Neural crest cell (in vitro differentiated cells): ENCODE results near the gene FAM222B. TPM values are rescaled to one million over a fixed set of nuclear protein-coding genes. Genes with fewer than 3 reads are reported as not detected.
A peak's percentile ranks its signal among the peaks of the same experiment; 100 is the strongest.
"Not testable (repeated sequence)": the region's sequence is repeated elsewhere in the genome, so short reads cannot be mapped to it uniquely, and the experiment has no call there.

Experiments
- DNase-seq: peaks from one replicate; pipeline ENCODE4 v3.0.0; 2021; ENCODE audit warnings: low read depth, mixed read lengths, low spot score
- H3K27ac Mint-ChIP-seq: one replicate; pipeline ENCODE4 v1.8.0; 2021; ENCODE audit warnings: mild to moderate bottlenecking, mixed read lengths; ENCODE audit not compliant: unreplicated experiment
- H3K27me3 Mint-ChIP-seq: 2 replicates; pipeline ENCODE4 v1.8.0; 2021; ENCODE audit warnings: low read depth, mild to moderate bottlenecking, mixed read lengths
- H3K36me3 Mint-ChIP-seq: 2 replicates; pipeline ENCODE4 v1.8.0; 2021; ENCODE audit warnings: low read depth, mild to moderate bottlenecking, mixed read lengths
- H3K4me1 Mint-ChIP-seq: 2 replicates; pipeline ENCODE4 v1.8.0; 2021; ENCODE audit warnings: mixed read lengths
- H3K4me3 Mint-ChIP-seq: one replicate; pipeline ENCODE4 v1.8.0; 2021; ENCODE audit warnings: mild to moderate bottlenecking, mixed read lengths
- H3K9me3 Mint-ChIP-seq: 2 replicates; pipeline ENCODE4 v1.8.0; 2021; ENCODE audit warnings: mixed read lengths
- total RNA-seq: library from RNA; stranded (reverse); gene quantifications from 2 replicates; pipeline ENCODE4 v1.2.1, GENCODE V29; 2021
- TF ChIP-seq, protein P1 (sequence below): fragments of 200-600 bp; sonication (generic); conservative IDR thresholded peaks from 2 replicates; pipeline ENCODE4 v1.5.0; 2021; ENCODE audit warnings: antibody characterized with exemption, mild to moderate bottlenecking

Gene FAM222B
- total RNA-seq, 1 donor from 2014 or later: 29.6 TPM

DNA sequence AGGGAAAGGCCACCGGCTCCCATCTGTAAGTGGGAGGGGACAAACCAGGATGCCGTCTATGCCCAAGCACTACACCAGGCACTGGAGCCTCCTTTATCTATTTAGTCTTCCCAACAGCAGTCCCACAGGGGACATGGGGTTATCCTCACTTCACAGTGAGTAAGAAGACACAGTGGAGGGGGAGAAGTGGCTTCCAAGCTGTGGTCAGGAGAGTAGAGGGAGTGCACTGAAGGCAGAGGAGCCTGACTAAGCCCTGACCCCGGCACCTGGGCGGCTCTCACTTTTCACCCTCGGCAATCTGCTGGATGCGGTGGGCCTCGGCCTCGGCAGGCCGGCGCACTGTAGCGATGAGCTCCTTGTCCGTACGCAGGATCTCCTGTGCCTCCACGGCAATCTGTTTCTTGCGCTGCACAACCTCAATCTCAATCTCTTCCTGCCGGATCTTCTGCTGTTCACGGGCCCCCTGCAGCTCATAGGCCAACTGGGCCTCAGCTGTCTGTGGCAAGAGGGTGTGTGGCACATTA lies 39.0 kb upstream of the FAM222B start:
- TF ChIP-seq, protein P1, sequence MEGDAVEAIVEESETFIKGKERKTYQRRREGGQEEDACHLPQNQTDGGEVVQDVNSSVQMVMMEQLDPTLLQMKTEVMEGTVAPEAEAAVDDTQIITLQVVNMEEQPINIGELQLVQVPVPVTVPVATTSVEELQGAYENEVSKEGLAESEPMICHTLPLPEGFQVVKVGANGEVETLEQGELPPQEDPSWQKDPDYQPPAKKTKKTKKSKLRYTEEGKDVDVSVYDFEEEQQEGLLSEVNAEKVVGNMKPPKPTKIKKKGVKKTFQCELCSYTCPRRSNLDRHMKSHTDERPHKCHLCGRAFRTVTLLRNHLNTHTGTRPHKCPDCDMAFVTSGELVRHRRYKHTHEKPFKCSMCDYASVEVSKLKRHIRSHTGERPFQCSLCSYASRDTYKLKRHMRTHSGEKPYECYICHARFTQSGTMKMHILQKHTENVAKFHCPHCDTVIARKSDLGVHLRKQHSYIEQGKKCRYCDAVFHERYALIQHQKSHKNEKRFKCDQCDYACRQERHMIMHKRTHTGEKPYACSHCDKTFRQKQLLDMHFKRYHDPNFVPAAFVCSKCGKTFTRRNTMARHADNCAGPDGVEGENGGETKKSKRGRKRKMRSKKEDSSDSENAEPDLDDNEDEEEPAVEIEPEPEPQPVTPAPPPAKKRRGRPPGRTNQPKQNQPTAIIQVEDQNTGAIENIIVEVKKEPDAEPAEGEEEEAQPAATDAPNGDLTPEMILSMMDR: no peak
- DNase-seq: no peak
- Mint-ChIP-seq H3K36me3 (peaks cover 5% of the 10 kb centered on the region), H3K27ac (no peak overlapping the region), H3K4me3 (no peak overlapping the region), H3K9me3 (no peaks in the 10 kb centered on the region), H3K27me3 (no peaks in the 10 kb centered on the region), H3K4me1 (peaks cover 4% of the 10 kb centered on the region)

DNA sequence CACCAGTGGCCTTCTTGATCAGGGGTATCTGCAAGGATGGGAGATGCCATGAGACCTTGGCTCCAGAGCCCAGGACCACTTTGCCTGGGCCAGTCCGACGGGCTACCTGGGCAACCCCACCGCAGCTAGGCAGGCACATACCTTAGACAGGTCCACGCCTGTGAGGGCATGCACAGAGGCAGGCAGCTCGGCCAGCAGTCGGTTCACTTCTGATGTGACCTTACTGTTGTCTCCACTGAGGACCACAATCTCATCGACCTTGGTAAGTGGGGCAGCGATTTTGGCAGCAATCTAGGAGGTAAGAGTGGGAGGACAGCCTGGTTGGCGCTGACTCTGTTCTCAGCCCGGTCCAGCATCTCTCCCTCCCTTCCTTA lies 38.0 kb upstream of the FAM222B start:
- TF ChIP-seq, protein P1: no peak
- DNase-seq: no peak
- H3K27me3 Mint-ChIP-seq: no peaks in the 10 kb centered on the region
- H3K4me1 Mint-ChIP-seq: no peaks in the 10 kb centered on the region
- no peaks in the 10 kb centered on the region for H3K9me3 Mint-ChIP-seq
- no peak overlapping the region for H3K27ac Mint-ChIP-seq
- H3K4me3 Mint-ChIP-seq: no peak overlapping the region
- H3K36me3 Mint-ChIP-seq: peaks cover 5% of the 10 kb centered on the region

DNA sequence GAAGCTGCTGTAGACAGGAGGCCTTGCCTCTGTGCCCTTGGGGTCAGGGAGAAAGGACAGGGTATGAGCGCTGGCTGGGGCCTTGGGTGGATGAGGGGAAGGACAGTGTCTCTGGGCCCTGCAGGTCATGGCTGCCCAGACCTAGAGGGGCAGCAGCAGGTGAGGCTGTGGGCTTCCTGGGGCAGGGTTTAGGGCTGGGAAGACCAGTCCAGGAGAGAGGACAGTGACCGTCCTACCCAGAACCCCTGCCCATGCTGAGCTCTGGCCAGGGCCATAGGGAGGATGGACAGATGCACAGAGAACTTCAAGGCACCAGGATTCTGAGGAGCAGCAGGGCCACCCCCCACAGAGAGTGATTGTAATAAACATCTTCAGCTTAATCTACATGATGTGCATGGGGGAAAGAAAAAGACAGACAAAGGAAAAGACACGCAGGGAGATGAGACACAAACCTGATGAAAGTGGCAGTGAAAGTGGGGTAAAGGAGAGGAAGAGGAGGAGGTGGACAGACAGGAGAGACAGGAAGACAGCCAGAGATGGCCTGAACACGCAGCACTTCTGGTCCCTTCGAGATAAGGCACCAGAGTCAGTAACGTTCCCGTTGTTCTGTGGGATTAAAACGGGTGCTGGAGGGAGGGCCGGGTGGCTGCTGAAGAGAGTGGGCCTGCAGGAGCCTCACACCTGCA lies 37.4 kb upstream of the FAM222B start:
- Mint-ChIP-seq H3K27me3 (no peaks in the 10 kb centered on the region), H3K4me1 (no peaks in the 10 kb centered on the region), H3K9me3 (no peaks in the 10 kb centered on the region), H3K4me3 (no peak overlapping the region), H3K27ac (peak overlapping the region; percentile 4), H3K36me3 (peaks cover 5% of the 10 kb centered on the region)
- TF ChIP-seq, protein P1: no peak
- no peak for DNase-seq

DNA sequence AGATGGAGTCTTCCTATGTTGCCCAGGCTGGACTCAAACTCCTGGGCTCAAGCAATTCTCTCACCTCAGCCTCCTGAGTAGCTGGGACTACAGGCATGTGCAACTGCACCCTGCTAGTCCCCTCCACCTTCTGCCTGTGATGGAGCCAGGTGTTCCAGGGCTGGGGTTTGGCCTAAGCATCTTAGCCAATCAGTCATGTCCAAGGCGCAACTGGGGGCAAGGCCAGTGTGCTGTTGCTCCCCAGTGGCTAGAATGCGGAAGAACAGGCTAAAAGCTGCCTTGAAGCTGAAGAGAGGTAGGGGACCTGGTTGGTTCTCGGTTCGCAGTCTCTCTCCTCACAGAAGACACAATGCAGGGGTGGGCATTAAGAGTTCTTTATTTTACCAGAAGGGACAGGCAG lies 36.4 kb upstream of the FAM222B start:
- Mint-ChIP-seq H3K4me1 (no peaks in the 10 kb centered on the region), H3K9me3 (no peaks in the 10 kb centered on the region), H3K4me3 (no peak overlapping the region), H3K27me3 (no peaks in the 10 kb centered on the region), H3K27ac (no peak overlapping the region), H3K36me3 (peaks cover 5% of the 10 kb centered on the region)
- TF ChIP-seq, protein P1: peak; percentile 57
- no peak for DNase-seq

DNA sequence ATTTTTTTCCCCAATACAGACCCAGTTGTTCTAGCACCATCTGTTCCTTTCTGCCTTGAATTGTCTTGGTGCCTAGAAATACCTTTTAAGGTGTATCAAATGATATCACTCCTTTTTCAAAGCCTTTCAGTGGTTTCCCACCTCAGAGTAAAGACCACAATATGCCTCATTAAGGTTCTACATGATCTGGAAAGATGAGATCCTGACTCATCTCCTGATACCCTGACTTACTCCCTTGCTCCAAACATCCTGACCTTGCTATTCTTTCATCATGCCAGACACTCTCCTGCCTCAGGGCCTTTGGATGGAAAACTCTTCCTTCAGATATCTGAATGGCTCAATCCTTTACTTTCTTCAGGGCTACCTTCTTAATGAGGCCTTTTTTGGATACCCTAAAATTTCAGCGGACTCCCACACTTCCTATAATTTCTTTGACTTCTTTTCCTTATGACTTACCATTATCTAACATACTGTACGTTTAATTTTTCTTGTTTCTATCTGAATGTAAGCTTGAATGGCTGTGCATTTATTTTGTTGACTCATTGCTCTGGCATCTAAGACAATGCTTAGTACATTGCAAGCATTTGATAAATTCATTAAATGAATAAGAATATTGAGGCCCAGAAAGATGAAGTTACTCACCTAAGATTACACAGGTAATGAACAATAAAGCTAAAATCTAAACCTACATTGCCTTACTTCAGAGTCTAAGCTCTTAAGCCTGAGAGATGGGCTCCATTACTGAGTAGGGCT lies 35.7 kb upstream of the FAM222B start:
- TF ChIP-seq, protein P1: no peak
- no peaks in the 10 kb centered on the region for H3K27me3 Mint-ChIP-seq
- no peaks in the 10 kb centered on the region for H3K4me1 Mint-ChIP-seq
- DNase-seq: no peak
- H3K27ac Mint-ChIP-seq: no peak overlapping the region
- peaks cover 5% of the 10 kb centered on the region for H3K36me3 Mint-ChIP-seq
- no peaks in the 10 kb centered on the region for H3K9me3 Mint-ChIP-seq
- no peak overlapping the region for H3K4me3 Mint-ChIP-seq

DNA sequence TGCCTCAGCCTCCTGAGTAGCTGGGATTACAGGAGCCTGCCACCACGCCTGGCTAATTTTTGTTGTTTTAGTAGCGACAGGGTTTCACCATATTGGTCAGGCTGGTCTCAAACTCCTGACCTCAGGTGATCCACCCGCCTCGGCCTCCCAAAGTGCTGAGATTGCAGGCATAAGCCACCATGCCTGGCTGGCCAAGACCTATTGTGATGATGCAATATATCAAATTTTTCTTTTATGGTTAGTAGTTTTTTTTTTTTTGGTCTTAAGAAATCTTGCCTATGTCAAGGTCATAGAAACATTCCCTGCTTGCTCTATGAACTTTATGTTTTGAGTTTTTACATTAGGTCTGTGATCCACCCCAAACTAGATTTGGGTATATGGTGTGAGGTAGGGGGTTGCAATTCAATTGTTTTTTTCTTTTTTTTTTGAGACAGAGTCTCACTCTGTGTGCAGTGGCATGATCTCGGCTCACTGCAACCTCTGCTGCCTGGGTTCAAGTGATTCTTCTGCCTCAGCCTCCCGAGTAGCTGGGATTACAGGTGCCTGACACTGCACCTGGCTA lies 34.6 kb upstream of the FAM222B start:
- not testable (repeated sequence) for H3K9me3 Mint-ChIP-seq, H3K4me3 Mint-ChIP-seq, H3K36me3 Mint-ChIP-seq, DNase-seq, H3K4me1 Mint-ChIP-seq, H3K27me3 Mint-ChIP-seq, H3K27ac Mint-ChIP-seq
